HepG2 (cell line): Measurements from ENCODE around the gene THRB. TPM values are rescaled to one million over a fixed set of nuclear protein-coding genes. Genes with fewer than 3 reads are reported as not detected.

Experiments used
- ATAC-seq: fragments of 200-7000 bp; cut with Tn5 transposase; 3 replicates; pipeline ENCODE4 v1.9.1; 2020; ENCODE audit warnings: mild to moderate bottlenecking, moderate library complexity
- BruUV-seq: library from RNA; stranded (reverse); fragments of 400-500 nt; replicated peaks from 2 replicates; lab custom pipeline; 2021; lab: Mats Ljungman, UMichigan
- CTCF ChIA-PET: fragments of 300-600 bp; formaldehyde crosslinking; extraction: SDS; loops from one replicate; lab custom pipeline; 2021; ENCODE audit warnings: low total read pairs, inconsistent platforms, low intra/inter-chr PET ratio; lab: Yijun Ruan, JAX
- POLR2A ChIA-PET: fragments of 350-600 bp; sonication (Branson Sonifier 250); formaldehyde crosslinking; loops from one replicate; lab custom pipeline; 2020; ENCODE audit warnings: antibody characterized with exemption, inconsistent platforms; lab: Yijun Ruan, JAX
- DNase-seq: peaks from one replicate; pipeline ENCODE4 v3.0.0-alpha.2; 2015; ENCODE audit warnings: low spot score
- FAIRE-seq: peaks from 3 replicates; lab custom pipeline; 2011; peaks lifted over from hg19 to GRCh38; lab: Jason Lieb, UNC
- H2AFZ ChIP-seq: one replicate; pipeline ENCODE4 v1.6.1; 2011; ENCODE audit warnings: low read length, inconsistent platforms
- H3K27ac ChIP-seq: fragments of 300-600 bp; 3 replicates; pipeline ENCODE4 v1.8.0; 2011; ENCODE audit warnings: mixed run types, mild to moderate bottlenecking, mixed read lengths, low read length, inconsistent platforms; ENCODE audit not compliant: insufficient read depth; ENCODE audit errors: extremely low read length
- H3K27me3 ChIP-seq, 2 experiments: fragments of 200-600 bp in 1 of 2; 2 replicates in 1 of 2; 3 replicates in 1 of 2; pipeline versions ENCODE4 v1.6.0 to v1.8.0; 2011; ENCODE audit warnings: low read length in 2 of 2, mild to moderate bottlenecking in 2 of 2, moderate library complexity in 2 of 2, inconsistent platforms in 1 of 2; ENCODE audit not compliant: insufficient read depth in 2 of 2, control insufficient read depth in 1 of 2
- H3K36me3 ChIP-seq, 2 experiments: fragments of 200-600 bp in 1 of 2; replicated peaks in 1 of 2; 2 replicates in 1 of 2; 3 replicates in 1 of 2; pipeline versions ENCODE4 v1.5.1 to v1.8.0; 2011; ENCODE audit warnings: low read length in 2 of 2, inconsistent platforms in 1 of 2; ENCODE audit not compliant: insufficient read depth in 2 of 2, control insufficient read depth in 1 of 2
- H3K4me1 ChIP-seq: 2 replicates; pipeline ENCODE4 v1.5.1; 2012; ENCODE audit warnings: low read length, inconsistent platforms; ENCODE audit not compliant: insufficient read depth
- H3K4me2 ChIP-seq: 2 replicates; pipeline ENCODE4 v1.6.0; 2011; ENCODE audit warnings: low read depth, low read length, inconsistent platforms
- H3K4me3 ChIP-seq, 3 experiments: fragments of 200-600 bp in 1 of 3; sonication (generic), shearing (Covaris generic) in 1 of 3; replicated peaks in 1 of 3; 2 replicates each; pipeline ENCODE4 v1.5.1; 2011 to 2016; ENCODE audit warnings: low read length in 3 of 3, inconsistent platforms in 2 of 3, low read depth in 2 of 3, mild to moderate bottlenecking in 2 of 3, control low read depth in 1 of 3, mixed read lengths in 1 of 3; ENCODE audit not compliant: insufficient read depth in 1 of 3
- H3K79me2 ChIP-seq: one replicate; pipeline ENCODE4 v1.6.1; 2011; ENCODE audit warnings: low read length, inconsistent platforms; ENCODE audit not compliant: insufficient read depth
- H3K9ac ChIP-seq: 2 replicates; pipeline ENCODE4 v1.6.0; 2011; ENCODE audit warnings: mild to moderate bottlenecking, low read depth, low read length, inconsistent platforms; ENCODE audit not compliant: insufficient read depth
- H3K9me3 ChIP-seq: 2 replicates; pipeline ENCODE4 v1.5.1; 2012; ENCODE audit warnings: mild to moderate bottlenecking, low read length
- H4K20me1 ChIP-seq: 2 replicates; pipeline ENCODE4 v1.6.0; 2011; ENCODE audit warnings: inconsistent platforms, mild to moderate bottlenecking, low read length, moderate library complexity; ENCODE audit not compliant: insufficient read depth
- MED8 ChIP-seq: sonication (generic); formaldehyde crosslinking; IDR thresholded peaks from 2 replicates; pipeline ENCODE4 v1.8.1; 2023; ENCODE audit warnings: mild to moderate bottlenecking, missing genetic modification reagents; ENCODE audit not compliant: insufficient replicate concordance
- SAFB2 ChIP-seq: sonication (generic); formaldehyde crosslinking; IDR thresholded peaks from 2 replicates; pipeline ENCODE4 v1.5.1; 2020; ENCODE audit warnings: missing genetic modification reagents, low read depth, mild to moderate bottlenecking, borderline replicate concordance
- SP4 ChIP-seq: sonication (generic); formaldehyde crosslinking; IDR thresholded peaks from 2 replicates; pipeline ENCODE4 v1.8.1; 2023; ENCODE audit warnings: mild to moderate bottlenecking, missing genetic modification reagents
- TP53 ChIP-seq: sonication (generic); formaldehyde crosslinking; conservative IDR thresholded peaks from 2 replicates; pipeline ENCODE4 v1.4.0; 2020; ENCODE audit warnings: missing genetic modification reagents
- WGBS: methylation state at CpG from one replicate; pipeline ENCODE4 v1.1.6; 2017; ENCODE audit warnings: low lambda C conversion rate; 5-methylcytosine and 5-hydroxymethylcytosine counted together
- in situ Hi-C: cut with HindIII; loops from 2 replicates; pipeline ENCODE4 v1.10.0; 2017; ENCODE audit warnings: low pct_unique_long_range_greater_than_20kb; ENCODE audit not compliant: extremely low pct_ligation_motif_present
- intact Hi-C: fragments of 100-400 bp; cut with micrococcal nuclease; formaldehyde crosslinking; loops from one replicate; pipeline ENCODE4 v1.10.0; 2022; ENCODE audit not compliant: unreplicated experiment
- polyA plus RNA-seq, 8 experiments: library from polyadenylated mRNA; depleted of rRNA in 3 of 8; stranded (reverse) in 7 of 8; unstranded in 1 of 8; fragments of >200 nt; fragmentation: Illumina TruSeq in 4 of 8; extraction: Trizol in 4 of 8; gene quantifications; 2 replicates each; pipeline versions ENCODE4 v1.2.1 to v1.2.3, GENCODE V29; 2011 to 2016; ENCODE audit warnings: low read depth in 4 of 8, missing spikeins in 1 of 8, mixed read lengths in 1 of 8; ENCODE audit not compliant: insufficient read depth in 1 of 8
- total RNA-seq, 5 experiments: library from RNA; depleted of rRNA; stranded (reverse); fragments of >200 nt; fragmentation: Illumina TruSeq; extraction: Trizol; gene quantifications; 2 replicates each; pipeline ENCODE4 v1.2.3, GENCODE V29; 2016; ENCODE audit warnings: low read depth in 1 of 5
- TF ChIP-seq, protein P1 (sequence below): fragments of 450-650 bp; IDR thresholded peaks from 2 replicates; pipeline ENCODE4 v1.6.1; 2016
- TF ChIP-seq, protein P2 (sequence below): sonication (generic); formaldehyde crosslinking; IDR thresholded peaks from 2 replicates; pipeline ENCODE4 v1.5.1; 2020; ENCODE audit warnings: mild to moderate bottlenecking, missing genetic modification reagents
- TF ChIP-seq, protein P3 (sequence below), 2 experiments: sonication (generic) in 1 of 2; formaldehyde crosslinking in 1 of 2; IDR thresholded peaks; 2 replicates each; pipeline versions ENCODE4 v1.4.0 to v1.6.1; 2018 to 2020; ENCODE audit warnings: missing genetic modification reagents in 2 of 2, borderline replicate concordance in 1 of 2, low read depth in 1 of 2, mild to moderate bottlenecking in 1 of 2, missing biosample characterization in 1 of 2

Gene THRB
- total and polyA plus RNA-seq, 2 of the 13 experiments (the other 11 are each of a cell fraction or from before 2014, with no cell fraction given) = 4.7 to 22.7 TPM

DNA sequence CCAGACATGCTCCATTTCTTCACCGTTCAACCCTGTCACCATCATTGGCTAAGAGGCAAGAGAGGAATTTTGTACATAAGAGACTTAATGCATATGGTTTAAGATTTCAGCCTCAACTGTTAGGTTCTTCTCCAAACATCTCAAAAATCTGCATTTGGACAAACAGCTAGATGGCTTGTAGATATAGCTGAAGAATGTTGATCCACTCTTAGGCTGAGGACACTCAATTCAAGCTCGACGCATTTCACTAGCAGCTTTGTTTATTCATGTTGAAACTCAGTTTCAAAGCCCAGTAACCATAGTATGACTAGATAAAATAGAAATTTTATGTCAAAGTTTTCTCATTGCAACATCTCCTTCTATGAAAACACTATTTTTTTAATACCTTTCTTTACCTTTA lies 208.2 kb downstream of the THRB start:
- no peak for TF ChIP-seq SP4 (CRISPR knock-in tag)
- TF ChIP-seq MED8 (CRISPR knock-in tag) = no peak
- no peak for TF ChIP-seq SAFB2 (CRISPR knock-in tag)
- TF ChIP-seq, protein P1, sequence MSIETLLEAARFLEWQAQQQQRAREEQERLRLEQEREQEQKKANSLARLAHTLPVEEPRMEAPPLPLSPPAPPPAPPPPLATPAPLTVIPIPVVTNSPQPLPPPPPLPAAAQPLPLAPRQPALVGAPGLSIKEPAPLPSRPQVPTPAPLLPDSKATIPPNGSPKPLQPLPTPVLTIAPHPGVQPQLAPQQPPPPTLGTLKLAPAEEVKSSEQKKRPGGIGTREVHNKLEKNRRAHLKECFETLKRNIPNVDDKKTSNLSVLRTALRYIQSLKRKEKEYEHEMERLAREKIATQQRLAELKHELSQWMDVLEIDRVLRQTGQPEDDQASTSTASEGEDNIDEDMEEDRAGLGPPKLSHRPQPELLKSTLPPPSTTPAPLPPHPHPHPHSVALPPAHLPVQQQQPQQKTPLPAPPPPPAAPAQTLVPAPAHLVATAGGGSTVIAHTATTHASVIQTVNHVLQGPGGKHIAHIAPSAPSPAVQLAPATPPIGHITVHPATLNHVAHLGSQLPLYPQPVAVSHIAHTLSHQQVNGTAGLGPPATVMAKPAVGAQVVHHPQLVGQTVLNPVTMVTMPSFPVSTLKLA = 0 out of 2 replicates have a peak, but pooled peaks have one; percentile 10
- TF ChIP-seq TP53 (CRISPR knock-in tag) = no peak

DNA sequence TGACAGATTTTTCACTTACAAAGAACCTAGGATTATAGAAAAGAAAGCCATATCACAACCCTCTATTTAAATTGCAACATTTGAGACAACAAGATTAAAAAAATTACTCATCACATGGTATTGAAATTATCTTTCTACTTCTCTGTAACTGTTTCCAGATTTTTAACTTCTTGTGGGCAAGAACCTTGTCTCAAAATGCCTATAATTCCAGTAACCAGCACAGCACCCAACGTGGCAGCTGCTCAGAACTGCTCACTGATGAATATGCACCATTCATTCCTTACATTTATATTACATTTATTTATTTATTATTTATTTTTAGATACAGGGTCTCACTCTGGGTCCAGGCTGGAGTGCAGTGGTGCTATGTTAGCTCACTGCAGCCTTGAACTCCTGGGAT lies 216.1 kb downstream of the THRB start:
- WGBS = 100% methylated on average over 1 of the region's 1 CpG
- Histone ChIP-seq H3K36me3 (no peaks in the 10 kb centered on the region; a peak in 1 of 5 replicates), H3K27ac (no peak overlapping the region), H3K4me2 (no peak overlapping the region), H3K9me3 (no peaks in the 10 kb centered on the region), H3K79me2 (no peaks in the 10 kb centered on the region), H3K9ac (no peak overlapping the region), H4K20me1 (no peaks in the 10 kb centered on the region), H3K27me3 (no peaks in the 10 kb centered on the region), H3K4me1 (peaks cover 13% of the 10 kb centered on the region), H2AFZ (no peak overlapping the region), H3K4me3 (no peak overlapping the region)
- FAIRE-seq (no peak), DNase-seq (no peak), ATAC-seq (no peak)
- in situ Hi-C loops = no loop called here
- ChIA-PET POLR2A (no interaction called here), CTCF (no interaction called here)
- intact Hi-C loops = no loop called here
- BruUV-seq = no TSS peak
- TF ChIP-seq, protein P2, sequence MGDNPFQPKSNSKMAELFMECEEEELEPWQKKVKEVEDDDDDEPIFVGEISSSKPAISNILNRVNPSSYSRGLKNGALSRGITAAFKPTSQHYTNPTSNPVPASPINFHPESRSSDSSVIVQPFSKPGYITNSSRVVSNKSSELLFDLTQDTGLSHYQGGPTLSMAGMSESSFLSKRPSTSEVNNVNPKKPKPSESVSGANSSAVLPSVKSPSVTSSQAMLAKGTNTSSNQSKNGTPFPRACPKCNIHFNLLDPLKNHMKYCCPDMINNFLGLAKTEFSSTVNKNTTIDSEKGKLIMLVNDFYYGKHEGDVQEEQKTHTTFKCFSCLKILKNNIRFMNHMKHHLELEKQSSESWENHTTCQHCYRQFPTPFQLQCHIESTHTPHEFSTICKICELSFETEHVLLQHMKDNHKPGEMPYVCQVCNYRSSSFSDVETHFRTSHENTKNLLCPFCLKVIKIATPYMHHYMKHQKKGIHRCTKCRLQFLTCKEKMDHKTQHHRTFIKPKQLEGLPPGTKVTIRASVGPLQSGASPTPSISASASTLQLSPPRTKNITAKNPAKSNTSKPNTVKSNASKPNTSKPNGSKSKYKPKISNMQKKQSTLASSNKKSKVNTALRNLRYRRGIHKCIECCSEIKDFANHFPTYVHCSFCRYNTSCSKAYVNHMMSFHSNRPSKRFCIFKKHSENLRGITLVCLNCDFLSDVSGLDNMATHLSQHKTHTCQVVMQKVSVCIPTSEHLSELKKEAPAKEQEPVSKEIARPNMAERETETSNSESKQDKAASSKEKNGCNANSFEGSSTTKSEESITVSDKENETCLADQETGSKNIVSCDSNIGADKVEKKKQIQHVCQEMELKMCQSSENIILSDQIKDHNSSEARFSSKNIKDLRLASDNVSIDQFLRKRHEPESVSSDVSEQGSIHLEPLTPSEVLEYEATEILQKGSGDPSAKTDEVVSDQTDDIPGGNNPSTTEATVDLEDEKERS = no peak
- TF ChIP-seq, protein P3, sequence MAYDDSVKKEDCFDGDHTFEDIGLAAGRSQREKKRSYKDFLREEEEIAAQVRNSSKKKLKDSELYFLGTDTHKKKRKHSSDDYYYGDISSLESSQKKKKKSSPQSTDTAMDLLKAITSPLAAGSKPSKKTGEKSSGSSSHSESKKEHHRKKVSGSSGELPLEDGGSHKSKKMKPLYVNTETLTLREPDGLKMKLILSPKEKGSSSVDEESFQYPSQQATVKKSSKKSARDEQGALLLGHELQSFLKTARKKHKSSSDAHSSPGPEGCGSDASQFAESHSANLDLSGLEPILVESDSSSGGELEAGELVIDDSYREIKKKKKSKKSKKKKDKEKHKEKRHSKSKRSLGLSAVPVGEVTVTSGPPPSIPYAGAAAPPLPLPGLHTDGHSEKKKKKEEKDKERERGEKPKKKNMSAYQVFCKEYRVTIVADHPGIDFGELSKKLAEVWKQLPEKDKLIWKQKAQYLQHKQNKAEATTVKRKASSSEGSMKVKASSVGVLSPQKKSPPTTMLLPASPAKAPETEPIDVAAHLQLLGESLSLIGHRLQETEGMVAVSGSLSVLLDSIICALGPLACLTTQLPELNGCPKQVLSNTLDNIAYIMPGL (CRISPR knock-in tag; IDR thresholded peaks at IDR 0.05; ENCODE audit: borderline replicate concordance in 1 of 2, low read depth in 1 of 2) = no peak
- TF ChIP-seq, all 625 proteins: peak for 0

More for the DNA sequence above, 208.2 kb downstream of the THRB start:
- Histone ChIP-seq H3K9ac (no peak overlapping the region), H3K36me3 (no peaks in the 10 kb centered on the region; a peak in 1 of 5 replicates), H3K4me2 (no peak overlapping the region), H3K27ac (no peak overlapping the region), H3K27me3 (no peaks in the 10 kb centered on the region), H3K79me2 (no peaks in the 10 kb centered on the region), H3K4me1 (no peaks in the 10 kb centered on the region), H3K9me3 (no peaks in the 10 kb centered on the region), H4K20me1 (no peaks in the 10 kb centered on the region), H2AFZ (no peak overlapping the region), H3K4me3 (no peak overlapping the region)
- intact Hi-C loops = no loop called here
- ATAC-seq = no peak
- no peak for FAIRE-seq
- 97% methylated on average over 3 of the region's 3 CpGs for WGBS
- CTCF ChIA-PET = no interaction called here
- no TSS peak for BruUV-seq
- DNase-seq = no peak
- in situ Hi-C loops = no loop called here
- POLR2A ChIA-PET = no interaction called here
